HG02884 (cell line): ENCODE data around the gene ZNF236.

ENCODE experiments used
- ATAC-seq: cut with Tn5 transposase; IDR thresholded peaks from one replicate; pipeline ENCODE4 v1.9.1; 2021; ENCODE audit warnings: mild to moderate bottlenecking, moderate library complexity; ENCODE audit not compliant: unreplicated experiment

Gene ZNF236

GRCh38 chr18:77019641-77020040 lies 197.3 kb downstream of the ZNF236 start:
- ATAC-seq, result no peak
